Loucy (cell line): Measurements from ENCODE around the gene RNU6-9.

Experiments
- CTCF ChIP-seq: fragments of 200-600 bp; sonication (generic); conservative IDR thresholded peaks from 2 replicates; pipeline ENCODE4 v1.5.1; 2014; ENCODE audit warnings: mild to moderate bottlenecking, antibody characterized with exemption, low read length
- EZH2phosphoT487 ChIP-seq: fragments of 200-600 bp; IDR thresholded peaks from 2 replicates; pipeline ENCODE4 v1.6.1; 2018; ENCODE audit warnings: antibody characterized with exemption, mild to moderate bottlenecking, moderate library complexity, borderline replicate concordance

- no peak for TF ChIP-seq CTCF
- no peak for TF ChIP-seq EZH2phosphoT487
These were observed 48.2 kb downstream of the RNU6-9 start for GRCh38 chr19:941292-942132.
